Mesendoderm (in vitro differentiated cells): Measurements from ENCODE around the gene PTGFRN.

Experiments
- DNase-seq: peaks from one replicate; pipeline ENCODE4 v3.0.0; 2013
- H2AK5ac ChIP-seq: 2 replicates; pipeline ENCODE4 v1.6.1; 2013; ENCODE audit warnings: low read length, inconsistent platforms
- H2BK120ac ChIP-seq: 2 replicates; pipeline ENCODE4 v1.6.1; 2013; ENCODE audit warnings: low read depth, mild to moderate bottlenecking, low read length, moderate library complexity, mixed read lengths
- H2BK15ac ChIP-seq: replicated peaks from 2 replicates; pipeline ENCODE4 v1.6.1; 2013; ENCODE audit warnings: low read depth, mild to moderate bottlenecking, moderate library complexity
- H2BK5ac ChIP-seq: 2 replicates; pipeline ENCODE4 v1.6.1; 2013; ENCODE audit warnings: low read length, inconsistent platforms
- H3K18ac ChIP-seq: 2 replicates; pipeline ENCODE4 v1.6.1; 2013; ENCODE audit warnings: mild to moderate bottlenecking, low read length, mixed read lengths
- H3K23ac ChIP-seq: one replicate; pipeline ENCODE4 v1.6.1; 2013; ENCODE audit warnings: low read length
- H3K27ac ChIP-seq: 2 replicates; pipeline ENCODE4 v1.5.1; 2013; ENCODE audit warnings: low read depth, mild to moderate bottlenecking, inconsistent platforms, low read length, moderate library complexity
- H3K27me3 ChIP-seq: 2 replicates; pipeline ENCODE4 v1.6.1; 2013; ENCODE audit warnings: low read length, control low read depth, mild to moderate bottlenecking, inconsistent platforms; ENCODE audit not compliant: insufficient read depth, poor library complexity
- H3K36me3 ChIP-seq: 2 replicates; pipeline ENCODE4 v1.6.1; 2013; ENCODE audit warnings: low read length, inconsistent platforms; ENCODE audit not compliant: control insufficient read depth, insufficient read depth
- H3K4ac ChIP-seq: one replicate; pipeline ENCODE4 v1.6.1; 2013; ENCODE audit warnings: low read depth, mild to moderate bottlenecking, low read length, moderate library complexity
- H3K4me1 ChIP-seq: 2 replicates; pipeline ENCODE4 v1.6.1; 2013; ENCODE audit warnings: low read depth, low read length, inconsistent platforms; ENCODE audit not compliant: control insufficient read depth
- H3K4me2 ChIP-seq: 2 replicates; pipeline ENCODE4 v1.6.1; 2013; ENCODE audit warnings: low read length
- H3K4me3 ChIP-seq: 2 replicates; pipeline ENCODE4 v1.5.1; 2013; ENCODE audit warnings: mild to moderate bottlenecking, low read length
- H3K56ac ChIP-seq: one replicate; pipeline ENCODE4 v1.6.1; 2013; ENCODE audit warnings: low read length
- H3K79me1 ChIP-seq: 2 replicates; pipeline ENCODE4 v1.6.1; 2013; ENCODE audit warnings: low read length, inconsistent platforms
- H3K79me2 ChIP-seq: 2 replicates; pipeline ENCODE4 v1.6.1; 2013; ENCODE audit warnings: mild to moderate bottlenecking, low read length; ENCODE audit not compliant: control insufficient read depth, insufficient read depth
- H3K9ac ChIP-seq: 2 replicates; pipeline ENCODE4 v1.6.1; 2013; ENCODE audit warnings: low read length, inconsistent platforms
- H4K5ac ChIP-seq: one replicate; pipeline ENCODE4 v1.6.1; 2013; ENCODE audit warnings: low read length
- H4K8ac ChIP-seq: one replicate; pipeline ENCODE4 v1.6.1; 2013; ENCODE audit warnings: low read depth, mild to moderate bottlenecking, control low read depth, low read length, moderate library complexity
- WGBS: extraction: QIAGEN DNeasy Blood & Tissue Kit; methylation state at CpG from one replicate; pipeline ENCODE4 v1.1.7; 2013; ENCODE audit warnings: low lambda C conversion rate, missing lambda C conversion rate; ENCODE audit not compliant: insufficient coverage; ENCODE audit errors: extremely low coverage; 5-methylcytosine and 5-hydroxymethylcytosine counted together

PTGFRN gene

DNA sequence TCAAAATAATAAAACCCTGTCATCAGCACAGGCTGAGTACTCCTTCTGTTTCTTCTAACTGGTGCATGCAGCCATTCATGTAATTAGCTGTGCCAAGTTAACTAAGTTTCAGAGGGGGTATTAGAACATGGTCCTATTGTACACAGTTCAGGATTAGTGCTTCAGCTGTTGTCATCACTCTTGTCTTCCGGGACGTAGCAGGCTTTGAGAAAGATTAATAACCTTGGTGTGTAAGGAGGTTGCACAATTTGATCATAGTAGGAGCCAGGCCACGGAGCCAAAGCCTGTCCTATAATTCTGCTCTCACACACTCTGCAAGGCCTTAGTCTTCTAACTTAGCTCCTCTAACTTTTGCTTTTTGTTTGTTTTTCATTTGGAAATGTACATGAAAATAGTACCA, 44.7 kb downstream of the PTGFRN start:
- no peak overlapping the region for H2AK5ac ChIP-seq
- no peak overlapping the region for H3K4me2 ChIP-seq
- H3K79me2 ChIP-seq = no peaks in the 10 kb centered on the region
- no peak overlapping the region for H4K8ac ChIP-seq
- no peak overlapping the region for H2BK15ac ChIP-seq
- no peak overlapping the region for H3K4ac ChIP-seq
- no CpG with 5 or more reads among the region's 3 CpGs for WGBS
- H3K9ac ChIP-seq = no peak overlapping the region
- no peak overlapping the region for H2BK120ac ChIP-seq
- no peak overlapping the region for H3K18ac ChIP-seq
- H3K79me1 ChIP-seq = peaks cover 8% of the 10 kb centered on the region
- H3K4me3 ChIP-seq = no peak overlapping the region
- no peak overlapping the region for H2BK5ac ChIP-seq
- DNase-seq = no peak
- no peak overlapping the region for H3K56ac ChIP-seq
- no peak overlapping the region for H3K23ac ChIP-seq
- H3K27me3 ChIP-seq = no peaks in the 10 kb centered on the region
- no peak overlapping the region for H4K5ac ChIP-seq
- H3K27ac ChIP-seq = no peak overlapping the region
- H3K36me3 ChIP-seq = no peaks in the 10 kb centered on the region
- peaks cover 6% of the 10 kb centered on the region for H3K4me1 ChIP-seq

DNA sequence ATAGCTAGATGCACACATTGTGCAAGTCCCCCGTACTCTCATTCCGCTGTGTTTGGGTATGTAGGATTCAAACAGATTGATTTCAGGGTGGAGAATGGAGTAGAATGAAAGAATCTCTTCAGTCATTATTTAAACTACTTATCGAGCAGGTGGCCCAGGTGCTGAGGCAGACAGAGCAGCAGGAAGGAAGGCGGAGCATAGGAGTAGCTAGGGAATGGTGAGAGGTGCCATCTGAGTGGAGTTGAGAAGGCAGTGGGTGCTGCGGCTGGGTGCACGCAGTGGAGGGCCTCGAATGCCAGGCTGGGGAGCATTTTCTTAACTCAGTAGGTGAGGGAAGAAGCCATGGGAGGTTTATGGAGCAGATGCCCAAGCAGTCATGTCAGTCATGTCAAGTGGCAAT, 46.7 kb downstream of the PTGFRN start:
- no CpG with 5 or more reads among the region's 7 CpGs for WGBS
- Histone ChIP-seq H3K56ac (no peak overlapping the region), H3K79me1 (peaks cover 8% of the 10 kb centered on the region), H3K4me3 (no peak overlapping the region), H3K23ac (no peak overlapping the region), H3K79me2 (no peaks in the 10 kb centered on the region), H4K5ac (no peak overlapping the region), H3K9ac (no peak overlapping the region), H2BK15ac (no peak overlapping the region), H3K27me3 (no peaks in the 10 kb centered on the region), H3K27ac (no peak overlapping the region), H2BK120ac (no peak overlapping the region), H3K4ac (no peak overlapping the region), H3K4me2 (no peak overlapping the region), H4K8ac (no peak overlapping the region), H2BK5ac (no peak overlapping the region), H3K18ac (no peak overlapping the region), H2AK5ac (no peak overlapping the region), H3K36me3 (no peaks in the 10 kb centered on the region), H3K4me1 (no peaks in the 10 kb centered on the region)
- no peak for DNase-seq

DNA sequence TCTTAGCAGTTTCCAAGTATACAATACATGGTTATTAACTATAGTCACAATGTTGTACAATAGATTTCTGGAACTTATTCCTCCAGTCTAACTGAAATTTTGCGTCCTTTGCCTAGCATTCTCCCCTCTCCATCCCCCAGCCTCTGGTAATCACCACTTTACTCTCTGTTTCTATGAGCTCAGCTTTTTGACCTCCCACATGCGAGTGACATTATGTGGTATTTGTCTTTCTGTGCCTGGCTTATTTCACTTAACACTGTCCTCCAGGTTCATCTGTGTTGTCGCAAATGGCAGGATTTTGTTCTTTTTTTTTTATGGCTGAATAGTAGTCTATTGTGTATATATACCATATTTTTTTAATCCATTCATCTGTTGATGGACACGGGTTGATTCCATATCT, 47.9 kb downstream of the PTGFRN start:
- Histone ChIP-seq H4K8ac (no peak overlapping the region), H3K4me1 (no peaks in the 10 kb centered on the region), H2AK5ac (no peak overlapping the region), H3K79me2 (no peaks in the 10 kb centered on the region), H2BK5ac (no peak overlapping the region), H3K79me1 (peaks cover 8% of the 10 kb centered on the region), H2BK120ac (no peak overlapping the region), H3K36me3 (no peaks in the 10 kb centered on the region), H3K56ac (no peak overlapping the region), H3K23ac (no peak overlapping the region), H3K27me3 (no peaks in the 10 kb centered on the region), H2BK15ac (no peak overlapping the region), H3K4me2 (no peak overlapping the region), H3K4me3 (no peak overlapping the region), H3K27ac (no peak overlapping the region), H3K4ac (no peak overlapping the region), H4K5ac (no peak overlapping the region), H3K18ac (no peak overlapping the region), H3K9ac (no peak overlapping the region)
- DNase-seq = no peak
- WGBS = no CpG with 5 or more reads among the region's 4 CpGs

DNA sequence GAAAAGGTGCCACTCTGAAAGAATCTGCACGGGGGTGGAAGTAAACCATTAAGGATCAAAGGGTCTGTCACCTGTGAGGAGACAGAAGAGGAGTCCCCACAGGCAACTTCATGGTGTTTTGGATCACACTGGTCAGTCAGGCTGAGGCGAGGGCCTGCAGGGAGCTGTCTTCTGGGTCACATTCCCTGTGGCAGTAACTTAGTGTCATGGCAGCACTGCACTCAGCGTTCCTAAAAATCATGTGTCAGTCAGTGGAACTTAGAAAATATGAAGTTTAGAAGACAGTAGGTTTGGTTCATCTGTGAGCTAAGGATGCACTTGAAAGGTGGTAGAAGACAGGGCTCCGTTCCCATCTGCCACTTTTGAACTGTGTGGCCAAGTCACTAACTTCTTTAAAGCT, 48.4 kb downstream of the PTGFRN start:
- no peak overlapping the region for H3K56ac ChIP-seq
- no peak overlapping the region for H3K23ac ChIP-seq
- H3K9ac ChIP-seq = no peak overlapping the region
- H2BK120ac ChIP-seq = no peak overlapping the region
- no peaks in the 10 kb centered on the region for H3K27me3 ChIP-seq
- no CpG with 5 or more reads among the region's 4 CpGs for WGBS
- H3K4ac ChIP-seq = no peak overlapping the region
- no peak overlapping the region for H2BK15ac ChIP-seq
- H2BK5ac ChIP-seq = no peak overlapping the region
- H2AK5ac ChIP-seq = no peak overlapping the region
- H3K27ac ChIP-seq = no peak overlapping the region
- no peak overlapping the region for H4K8ac ChIP-seq
- no peak overlapping the region for H3K4me2 ChIP-seq
- DNase-seq = no peak
- no peak overlapping the region for H4K5ac ChIP-seq
- H3K4me1 ChIP-seq = no peaks in the 10 kb centered on the region
- peaks cover 8% of the 10 kb centered on the region for H3K79me1 ChIP-seq
- H3K18ac ChIP-seq = no peak overlapping the region
- H3K79me2 ChIP-seq = no peaks in the 10 kb centered on the region
- H3K4me3 ChIP-seq = no peak overlapping the region
- H3K36me3 ChIP-seq = peaks cover under 1% of the 10 kb centered on the region

DNA sequence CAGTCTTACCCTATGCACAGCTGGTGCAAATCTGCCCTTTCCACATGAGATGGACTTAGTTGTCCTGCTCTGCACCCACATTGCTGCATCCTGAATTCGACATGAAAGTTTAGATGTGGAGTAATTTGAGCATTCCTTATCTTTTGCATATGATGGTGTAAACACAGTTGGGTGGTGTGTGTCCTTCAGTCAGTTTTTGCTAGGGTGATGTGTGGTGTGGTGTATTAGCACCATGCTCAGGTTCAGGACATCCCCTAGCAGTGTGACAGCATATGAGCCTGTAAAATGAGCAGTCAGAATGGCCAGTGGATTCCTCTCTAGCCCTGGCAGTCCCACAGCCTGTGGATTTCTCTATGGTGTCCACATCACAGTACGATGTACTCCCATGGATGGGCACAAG, 49.3 kb downstream of the PTGFRN start:
- Histone ChIP-seq H4K8ac (no peak overlapping the region), H3K4ac (no peak overlapping the region), H3K4me3 (no peak overlapping the region), H3K79me2 (no peaks in the 10 kb centered on the region), H3K4me2 (no peak overlapping the region), H3K23ac (no peak overlapping the region), H2BK120ac (no peak overlapping the region), H2BK15ac (no peak overlapping the region), H3K18ac (no peak overlapping the region), H3K27me3 (no peaks in the 10 kb centered on the region), H2AK5ac (no peak overlapping the region), H3K56ac (no peak overlapping the region), H3K79me1 (peaks cover 8% of the 10 kb centered on the region), H3K4me1 (no peaks in the 10 kb centered on the region), H3K27ac (no peak overlapping the region), H4K5ac (no peak overlapping the region), H2BK5ac (no peak overlapping the region), H3K9ac (no peak overlapping the region), H3K36me3 (peaks cover 1% of the 10 kb centered on the region)
- no peak for DNase-seq
- WGBS = no CpG with 5 or more reads among the region's 2 CpGs

GRCh38 chr1:116961606-116962005, 51.9 kb downstream of the PTGFRN start:
- H3K36me3 ChIP-seq = peaks cover 1% of the 10 kb centered on the region
- H3K56ac ChIP-seq = no peak overlapping the region
- no peak overlapping the region for H3K4me3 ChIP-seq
- H3K27ac ChIP-seq = no peak overlapping the region
- DNase-seq = no peak
- no peak overlapping the region for H3K4ac ChIP-seq
- no peaks in the 10 kb centered on the region for H3K4me1 ChIP-seq
- WGBS = no CpG with 5 or more reads among the region's 6 CpGs
- no peaks in the 10 kb centered on the region for H3K79me2 ChIP-seq
- no peak overlapping the region for H2AK5ac ChIP-seq
- H2BK5ac ChIP-seq = no peak overlapping the region
- H4K5ac ChIP-seq = no peak overlapping the region
- H2BK15ac ChIP-seq = no peak overlapping the region
- H3K18ac ChIP-seq = no peak overlapping the region
- H3K4me2 ChIP-seq = no peak overlapping the region
- H3K23ac ChIP-seq = no peak overlapping the region
- no peaks in the 10 kb centered on the region for H3K27me3 ChIP-seq
- peaks cover 6% of the 10 kb centered on the region for H3K79me1 ChIP-seq
- H3K9ac ChIP-seq = no peak overlapping the region
- H2BK120ac ChIP-seq = no peak overlapping the region
- H4K8ac ChIP-seq = no peak overlapping the region
